H1 (cell line): Measurements from ENCODE around the gene CSNK2B. TPM values are rescaled to one million over a fixed set of nuclear protein-coding genes. Genes with fewer than 3 reads are reported as not detected.

ENCODE experiments used
- CTCF ChIA-PET: fragments of 300-600 bp; sonication (Branson Sonifier 250); formaldehyde crosslinking; loops from one replicate; lab custom pipeline; 2021; ENCODE audit not compliant: partially characterized antibody; lab: Charles Lee
- POLR2A ChIA-PET: fragments of 300-600 bp; sonication (Branson Sonifier 250); formaldehyde crosslinking; loops from one replicate; lab custom pipeline; 2021; ENCODE audit warnings: inconsistent platforms; ENCODE audit not compliant: partially characterized antibody; lab: Charles Lee
- DNase-seq, 2 experiments: peaks; one replicate each; pipeline versions ENCODE4 v3.0.0 to v3.0.0-alpha.2; 2010 to 2022; ENCODE audit warnings: low spot score in 2 of 2, low read depth in 1 of 2, mixed read lengths in 1 of 2
- FAIRE-seq: peaks from 2 replicates; lab custom pipeline; 2011; peaks lifted over from hg19 to GRCh38; lab: Jason Lieb, UNC
- H2AFZ ChIP-seq: 2 replicates; pipeline ENCODE4 v1.8.1; 2012; ENCODE audit warnings: low read length, inconsistent platforms
- H2AK5ac ChIP-seq: 2 replicates; pipeline ENCODE4 v1.6.1; 2013; ENCODE audit warnings: low read depth, low read length
- H2BK120ac ChIP-seq: replicated peaks from 2 replicates; pipeline ENCODE3; 2013; ENCODE audit warnings: low read depth, low read length, inconsistent platforms
- H2BK12ac ChIP-seq: 2 replicates; pipeline ENCODE4 v1.6.1; 2013; ENCODE audit warnings: low read depth, low read length
- H2BK15ac ChIP-seq: 2 replicates; pipeline ENCODE4 v1.6.1; 2013; ENCODE audit warnings: low read length
- H2BK20ac ChIP-seq: 2 replicates; pipeline ENCODE4 v1.6.1; 2013; ENCODE audit warnings: low read length
- H2BK5ac ChIP-seq: 2 replicates; pipeline ENCODE4 v1.6.1; 2013; ENCODE audit warnings: low read depth, low read length
- H3K14ac ChIP-seq: 2 replicates; pipeline ENCODE4 v1.6.1; 2013; ENCODE audit warnings: inconsistent platforms; ENCODE audit not compliant: insufficient read length
- H3K18ac ChIP-seq: 2 replicates; pipeline ENCODE4 v1.6.1; 2013; ENCODE audit warnings: low read length; ENCODE audit errors: extremely low read depth
- H3K23ac ChIP-seq: 2 replicates; pipeline ENCODE4 v1.6.1; 2013; ENCODE audit warnings: inconsistent platforms; ENCODE audit not compliant: insufficient read length
- H3K23me2 ChIP-seq: 2 replicates; pipeline ENCODE4 v1.6.1; 2013; ENCODE audit warnings: low read depth, low read length
- H3K27ac ChIP-seq: 2 replicates; pipeline ENCODE4 v1.6.1; 2011; ENCODE audit warnings: low read depth, low read length, inconsistent platforms
- H3K27me3 ChIP-seq, 4 experiments: replicated peaks in 1 of 4; 1 replicate in 1 of 4; 2 replicates in 3 of 4; pipeline versions ENCODE4 v1.6.1 to v1.8.1; 2011 to 2013; ENCODE audit warnings: low read length in 3 of 4, mild to moderate bottlenecking in 3 of 4, inconsistent platforms in 2 of 4, mixed read lengths in 2 of 4, moderate library complexity in 1 of 4; ENCODE audit not compliant: control insufficient read depth in 3 of 4, insufficient read depth in 3 of 4; ENCODE audit errors: extremely low read depth in 1 of 4
- H3K36me3 ChIP-seq, 4 experiments: 2 replicates each; pipeline versions ENCODE4 v1.6.1 to v1.8.1; 2011 to 2013; ENCODE audit warnings: mild to moderate bottlenecking in 4 of 4, low read length in 3 of 4, moderate library complexity in 2 of 4, control low read depth in 1 of 4, inconsistent platforms in 1 of 4; ENCODE audit not compliant: insufficient read depth in 4 of 4, control insufficient read depth in 2 of 4
- H3K4ac ChIP-seq: replicated peaks from 2 replicates; pipeline ENCODE3; 2013; ENCODE audit warnings: low read length, low read depth, mixed read lengths, inconsistent platforms; ENCODE audit not compliant: insufficient read length
- H3K4me1 ChIP-seq, 4 experiments: replicated peaks in 1 of 4; 1 replicate in 1 of 4; 2 replicates in 3 of 4; pipeline versions ENCODE4 v1.6.1 to v1.8.1; 2011 to 2013; ENCODE audit warnings: low read length in 3 of 4, inconsistent platforms in 2 of 4, mixed read lengths in 1 of 4; ENCODE audit not compliant: insufficient read depth in 4 of 4, control insufficient read depth in 3 of 4
- H3K4me2 ChIP-seq, 2 experiments: 2 replicates each; pipeline versions ENCODE4 v1.6.1 to v1.8.1; 2011 to 2013; ENCODE audit warnings: low read depth in 2 of 2, low read length in 2 of 2, control low read depth in 1 of 2, inconsistent platforms in 1 of 2, mild to moderate bottlenecking in 1 of 2; ENCODE audit not compliant: insufficient read depth in 1 of 2
- H3K4me3 ChIP-seq, 4 experiments: fragments of 200-600, 300-600 bp in 1 of 4; sonication (generic), shearing (Covaris generic), sonication (Bioruptor Twin) in 1 of 4; 2 replicates each; pipeline versions ENCODE4 v1.5.1 to v1.8.1; 2011 to 2016; ENCODE audit warnings: low read length in 4 of 4, low read depth in 3 of 4, control low read depth in 2 of 4, inconsistent platforms in 2 of 4, mild to moderate bottlenecking in 2 of 4, mixed read lengths in 1 of 4, moderate library complexity in 1 of 4; ENCODE audit not compliant: insufficient read depth in 2 of 4; ENCODE audit errors: extremely low read depth in 1 of 4
- H3K56ac ChIP-seq: replicated peaks from 2 replicates; pipeline ENCODE3; 2013; ENCODE audit warnings: low read depth, mild to moderate bottlenecking, mixed read lengths, low read length, inconsistent platforms; ENCODE audit not compliant: insufficient read length
- H3K79me1 ChIP-seq: 2 replicates; pipeline ENCODE4 v1.6.1; 2013; ENCODE audit warnings: low read depth, low read length, control low read depth
- H3K79me2 ChIP-seq, 2 experiments: 2 replicates each; pipeline versions ENCODE4 v1.6.1 to v1.8.1; 2012 to 2013; ENCODE audit warnings: low read length in 2 of 2, mild to moderate bottlenecking in 2 of 2, inconsistent platforms in 1 of 2; ENCODE audit not compliant: insufficient read depth in 2 of 2, control insufficient read depth in 1 of 2
- H3K9ac ChIP-seq, 4 experiments: replicated peaks in 1 of 4; 1 replicate in 1 of 4; 2 replicates in 3 of 4; pipeline versions ENCODE4 v1.6.1 to v1.8.1; 2011 to 2013; ENCODE audit warnings: low read depth in 3 of 4, low read length in 3 of 4, control low read depth in 2 of 4, mild to moderate bottlenecking in 2 of 4, moderate library complexity in 2 of 4, inconsistent platforms in 1 of 4; ENCODE audit errors: extremely low read depth in 1 of 4
- H3K9me3 ChIP-seq, 2 experiments: 2 replicates each; pipeline versions ENCODE4 v1.6.1 to v1.8.1; 2012 to 2013; ENCODE audit warnings: mild to moderate bottlenecking in 2 of 2, moderate library complexity in 2 of 2, control low read depth in 1 of 2, inconsistent platforms in 1 of 2, low read depth in 1 of 2, low read length in 1 of 2, mixed read lengths in 1 of 2; ENCODE audit not compliant: insufficient read depth in 2 of 2
- H4K20me1 ChIP-seq, 2 experiments: replicated peaks in 1 of 2; 2 replicates each; pipeline versions ENCODE3 to v1.8.1; 2011 to 2013; ENCODE audit warnings: inconsistent platforms in 2 of 2, low read length in 2 of 2, mild to moderate bottlenecking in 1 of 2; ENCODE audit not compliant: insufficient read depth in 2 of 2, control insufficient read depth in 1 of 2
- H4K5ac ChIP-seq: 2 replicates; pipeline ENCODE4 v1.6.1; 2013; ENCODE audit warnings: low read length, low read depth, mixed read lengths, inconsistent platforms; ENCODE audit not compliant: insufficient read length
- H4K8ac ChIP-seq: 2 replicates; pipeline ENCODE4 v1.8.0; 2013; ENCODE audit warnings: mild to moderate bottlenecking, moderate library complexity, low read length, inconsistent platforms; ENCODE audit not compliant: insufficient read depth; ENCODE audit errors: extremely low read depth
- H4K91ac ChIP-seq: replicated peaks from 2 replicates; pipeline ENCODE3; 2013; ENCODE audit warnings: low read length, mixed read lengths, inconsistent platforms; ENCODE audit not compliant: insufficient read length
- ASH2L ChIP-seq: fragments of 200-600, 300-600 bp; sonication (generic); IDR thresholded peaks from one replicate; pipeline ENCODE4 v1.7.1; 2017; ENCODE audit warnings: low read length
- BRCA1 ChIP-seq: IDR thresholded peaks from 2 replicates; pipeline ENCODE4 v1.6.1; 2012; ENCODE audit warnings: low read depth, low read length, improper control_type of control experiment
- CTBP2 ChIP-seq: IDR thresholded peaks from 2 replicates; pipeline ENCODE4 v1.7.0; 2011; ENCODE audit warnings: borderline replicate concordance, mild to moderate bottlenecking, moderate library complexity, mixed read lengths, low read length; ENCODE audit not compliant: insufficient read depth, insufficient read length
- GABPA ChIP-seq: IDR thresholded peaks from 2 replicates; pipeline ENCODE4 v1.6.1; 2011; ENCODE audit warnings: mild to moderate bottlenecking, low read length, moderate library complexity, borderline replicate concordance; ENCODE audit not compliant: insufficient read depth
- KDM1A ChIP-seq: fragments of 200-600, 300-600 bp; sonication (generic); IDR thresholded peaks from 2 replicates; pipeline ENCODE4 v1.7.1; 2016; ENCODE audit warnings: mild to moderate bottlenecking, low read length, borderline replicate concordance
- MAFK ChIP-seq: IDR thresholded peaks from 2 replicates; pipeline ENCODE4 v1.6.1; 2012; ENCODE audit warnings: low read depth, mild to moderate bottlenecking, improper control_type of control experiment, low read length
- PHF8 ChIP-seq: fragments of 200-600 bp; sonication (generic); conservative IDR thresholded peaks from 2 replicates; pipeline ENCODE4 v1.7.1; 2012; ENCODE audit warnings: low read depth, mild to moderate bottlenecking, inconsistent platforms, low read length, moderate library complexity
- SIN3A ChIP-seq, 2 experiments: IDR thresholded peaks in 1 of 2; conservative IDR thresholded peaks in 1 of 2; 2 replicates each; pipeline ENCODE4 v1.6.1; 2011 to 2012; ENCODE audit warnings: low read length in 2 of 2, improper control_type of control experiment in 1 of 2, low read depth in 1 of 2, mild to moderate bottlenecking in 1 of 2
- SIRT6 ChIP-seq: IDR thresholded peaks from one replicate; pipeline ENCODE4 v1.7.1; 2012; ENCODE audit warnings: low read length, inconsistent platforms
- SIX5 ChIP-seq: IDR thresholded peaks from 2 replicates; pipeline ENCODE4 v1.6.1; 2011; ENCODE audit warnings: mild to moderate bottlenecking, low read depth, low read length
- WGBS, 2 experiments: shearing (Covaris generic) in 1 of 2; methylation state at CpG; one replicate each; pipeline versions ENCODE4 v1.1.6 to v1.1.7; 2013 to 2015; ENCODE audit warnings: low lambda C conversion rate in 2 of 2, mixed read lengths in 2 of 2, inconsistent platforms in 1 of 2, low coverage in 1 of 2, missing lambda C conversion rate in 1 of 2; ENCODE audit not compliant: insufficient replicate concordance in 2 of 2, insufficient coverage in 1 of 2, insufficient read length in 1 of 2; ENCODE audit errors: extremely low coverage in 1 of 2, missing lambda C conversion rate in 1 of 2; 5-methylcytosine and 5-hydroxymethylcytosine counted together
- polyA plus RNA-seq, 7 experiments: library from polyadenylated mRNA; depleted of rRNA in 3 of 7; stranded (reverse) in 5 of 7; unstranded in 2 of 7; fragments of >200 nt in 5 of 7; fragments of 200-250 nt in 2 of 7; gene quantifications; 1 replicate in 5 of 7; 2 replicates in 1 of 7; 4 replicates in 1 of 7; pipeline versions ENCODE4 v1.2.1 to v1.2.3, GENCODE V29; 2011 to 2013; ENCODE audit warnings: missing spikeins in 2 of 7, mixed read lengths in 2 of 7
- total RNA-seq: library from RNA; stranded (reverse); fragmentation: NEBNext Ultra II Directional; extraction: Animal tissue kit (Norgen Biotek cat#: 25700); gene quantifications from 2 replicates; pipeline ENCODE4 v1.2.1, GENCODE V29; 2021
- TF ChIP-seq, protein P1 (sequence below): IDR thresholded peaks from 2 replicates; pipeline ENCODE4 v1.6.1; 2012; ENCODE audit warnings: low read length, inconsistent platforms

The CSNK2B gene
- total and polyA plus RNA-seq, 2 of the 8 experiments (the other 6 are each of a cell fraction or from before 2014, with no cell fraction given) = 169 to 208 TPM

DNA sequence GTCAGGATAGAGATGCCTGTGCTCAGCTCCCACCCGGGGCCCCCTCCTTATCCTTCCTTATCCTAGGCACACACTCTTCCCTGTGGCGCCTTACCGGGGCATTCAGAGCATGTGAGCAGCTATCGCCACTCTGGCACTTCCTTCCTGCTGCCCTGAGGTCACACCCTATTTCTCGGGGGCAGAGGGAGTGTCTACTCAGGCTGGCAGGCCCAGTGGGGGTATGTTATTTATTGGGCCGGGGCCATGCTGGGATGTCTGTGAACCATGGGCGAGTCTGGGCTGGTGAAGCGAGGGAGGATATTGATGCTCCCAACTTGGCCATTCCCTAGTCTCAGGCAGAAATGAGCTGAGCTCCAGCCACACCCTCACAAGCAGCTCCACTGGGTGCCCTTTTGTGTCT lies 45.4 kb downstream of the CSNK2B start:
- no peak overlapping the region for H2AK5ac ChIP-seq
- no peak overlapping the region for H3K4me3 ChIP-seq
- H3K4me2 ChIP-seq = no peak overlapping the region
- 87% methylated on average over 8 of the region's 8 CpGs; no CpG with 5 or more reads in 1 of the 2 experiments for WGBS, 2 experiments
- FAIRE-seq (no peak), DNase-seq (no peak)
- H3K23ac ChIP-seq = no peak overlapping the region
- H2BK5ac ChIP-seq = no peak overlapping the region
- no peaks in the 10 kb centered on the region for H3K79me2 ChIP-seq
- H2BK15ac ChIP-seq = no peak overlapping the region
- H4K8ac ChIP-seq = peak overlapping the region; percentile 23; the same call in 1 of the 2 replicates
- ChIA-PET CTCF (interaction anchor here (0.8 to 5.7 kb wide), 11 partner anchors 12 to 128 kb away, joined by 3 to 39 read pairs (median 4); partner anchors contain the start of genes DDAH2 and LSM2), POLR2A (interaction anchor here (0.6 to 3.4 kb wide), 13 partner anchors 8 to 164 kb away, joined by 3 to 22 read pairs (median 4); partner anchors contain the start of genes ABHD16A, BAG6, DDAH2 and GPANK1)
- H3K23me2 ChIP-seq = peaks cover 3% of the 10 kb centered on the region; the same call in 1 of the 2 replicates
- no peak overlapping the region for H3K56ac ChIP-seq
- H4K20me1 ChIP-seq = no peaks in the 10 kb centered on the region
- no peaks in the 10 kb centered on the region; a peak in 1 of 7 replicates for H3K27me3 ChIP-seq
- no peak overlapping the region for H2AFZ ChIP-seq
- no peak overlapping the region for H4K91ac ChIP-seq
- no peak overlapping the region for H3K18ac ChIP-seq
- H2BK20ac ChIP-seq = no peak overlapping the region
- no peak overlapping the region for H3K9ac ChIP-seq
- H4K5ac ChIP-seq = no peak overlapping the region
- no peak overlapping the region for H3K14ac ChIP-seq
- H3K4ac ChIP-seq = no peak overlapping the region
- no peaks in the 10 kb centered on the region for H3K79me1 ChIP-seq
- no peak overlapping the region for H2BK120ac ChIP-seq
- H3K27ac ChIP-seq = no peak overlapping the region
- no peaks in the 10 kb centered on the region for H3K9me3 ChIP-seq
- H3K4me1 ChIP-seq = peaks cover 11 to 18% (median 12%) of the 10 kb centered on the region in 4 experiments
- no peaks in the 10 kb centered on the region for H3K36me3 ChIP-seq
- peak overlapping the region; percentile 75; the same call in 1 of the 2 replicates for H2BK12ac ChIP-seq
- TF ChIP-seq KDM1A (no peak), CTBP2 (no peak), SIRT6 (no peak), GABPA (no peak), SIN3A (conservative IDR thresholded peaks at IDR 0.05 in 1 of 2, IDR thresholded peaks at IDR 0.05 in 1 of 2; ENCODE audit: low read depth in 1 of 2, low read length in 2 of 2) (no peak), MAFK (no peak), BRCA1 (no peak), PHF8 (no peak), ASH2L (no peak), SIX5 (no peak)
- TF ChIP-seq, protein P1, sequence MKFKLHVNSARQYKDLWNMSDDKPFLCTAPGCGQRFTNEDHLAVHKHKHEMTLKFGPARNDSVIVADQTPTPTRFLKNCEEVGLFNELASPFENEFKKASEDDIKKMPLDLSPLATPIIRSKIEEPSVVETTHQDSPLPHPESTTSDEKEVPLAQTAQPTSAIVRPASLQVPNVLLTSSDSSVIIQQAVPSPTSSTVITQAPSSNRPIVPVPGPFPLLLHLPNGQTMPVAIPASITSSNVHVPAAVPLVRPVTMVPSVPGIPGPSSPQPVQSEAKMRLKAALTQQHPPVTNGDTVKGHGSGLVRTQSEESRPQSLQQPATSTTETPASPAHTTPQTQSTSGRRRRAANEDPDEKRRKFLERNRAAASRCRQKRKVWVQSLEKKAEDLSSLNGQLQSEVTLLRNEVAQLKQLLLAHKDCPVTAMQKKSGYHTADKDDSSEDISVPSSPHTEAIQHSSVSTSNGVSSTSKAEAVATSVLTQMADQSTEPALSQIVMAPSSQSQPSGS = no peak
